ENCODE data around the gene PNPLA3.

PNPLA3 gene

DNA sequence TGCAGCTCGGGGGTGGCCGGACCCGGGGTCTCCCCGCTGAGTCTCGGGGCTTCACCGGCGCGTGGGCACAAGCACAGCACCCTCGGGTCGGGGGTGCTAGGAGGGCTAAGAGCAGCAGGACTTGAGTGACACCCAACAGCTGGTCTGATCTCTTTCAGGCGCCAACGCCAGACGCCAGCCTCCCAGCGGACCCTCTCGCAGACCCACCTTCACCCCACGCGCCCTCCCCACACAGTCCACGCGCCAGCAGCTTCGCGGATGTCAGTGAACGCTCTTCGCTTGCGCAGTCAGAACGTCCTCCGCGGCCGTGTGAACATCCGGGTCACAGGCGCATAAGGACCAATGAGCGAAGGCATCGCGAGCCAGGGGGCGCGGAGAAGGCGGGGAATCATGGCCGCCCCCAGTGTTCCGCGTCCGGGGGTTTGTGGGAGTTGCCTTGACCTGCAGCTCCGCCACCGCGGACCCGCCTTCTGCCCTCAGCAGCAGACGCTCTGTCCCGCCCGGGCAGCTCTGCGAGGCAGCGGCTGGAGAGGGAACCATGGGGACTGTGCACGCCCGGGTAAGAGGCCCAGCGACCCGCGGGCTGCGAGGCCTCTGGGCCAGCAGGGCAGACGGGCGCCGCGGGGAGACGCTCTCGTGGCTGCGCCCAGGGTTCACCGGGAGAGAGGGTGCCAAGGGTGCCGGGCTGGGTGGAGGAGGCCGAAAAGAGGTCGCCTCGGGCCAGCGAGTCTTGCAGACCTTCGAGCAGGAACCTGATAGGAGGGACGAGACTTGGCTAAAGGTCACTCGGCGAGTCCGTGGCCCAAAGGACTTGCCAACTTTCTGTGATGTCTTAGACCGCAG lies 31.7 kb downstream of the PNPLA3 start, which contains the start of gene SAMM50:
SAMM50 (plus strand) TSS at position 403 of the 843 bp plus-strand sequence; CDS start at position 539, 136 bp downstream.
- peaks cover 28% of the 10 kb centered on the region for H3K4me1 ChIP-seq (ENCODE audit: insufficient read depth, low read length)
- peak within 1 kb of the TSS; percentile 81 to 86 for H3K4me3 ChIP-seq (ENCODE audit: low read depth in 1 of 2, low read length in 2 of 2)
- H3K9ac ChIP-seq (ENCODE audit: low read length): peak within 1 kb of the TSS; percentile 50

DNA sequence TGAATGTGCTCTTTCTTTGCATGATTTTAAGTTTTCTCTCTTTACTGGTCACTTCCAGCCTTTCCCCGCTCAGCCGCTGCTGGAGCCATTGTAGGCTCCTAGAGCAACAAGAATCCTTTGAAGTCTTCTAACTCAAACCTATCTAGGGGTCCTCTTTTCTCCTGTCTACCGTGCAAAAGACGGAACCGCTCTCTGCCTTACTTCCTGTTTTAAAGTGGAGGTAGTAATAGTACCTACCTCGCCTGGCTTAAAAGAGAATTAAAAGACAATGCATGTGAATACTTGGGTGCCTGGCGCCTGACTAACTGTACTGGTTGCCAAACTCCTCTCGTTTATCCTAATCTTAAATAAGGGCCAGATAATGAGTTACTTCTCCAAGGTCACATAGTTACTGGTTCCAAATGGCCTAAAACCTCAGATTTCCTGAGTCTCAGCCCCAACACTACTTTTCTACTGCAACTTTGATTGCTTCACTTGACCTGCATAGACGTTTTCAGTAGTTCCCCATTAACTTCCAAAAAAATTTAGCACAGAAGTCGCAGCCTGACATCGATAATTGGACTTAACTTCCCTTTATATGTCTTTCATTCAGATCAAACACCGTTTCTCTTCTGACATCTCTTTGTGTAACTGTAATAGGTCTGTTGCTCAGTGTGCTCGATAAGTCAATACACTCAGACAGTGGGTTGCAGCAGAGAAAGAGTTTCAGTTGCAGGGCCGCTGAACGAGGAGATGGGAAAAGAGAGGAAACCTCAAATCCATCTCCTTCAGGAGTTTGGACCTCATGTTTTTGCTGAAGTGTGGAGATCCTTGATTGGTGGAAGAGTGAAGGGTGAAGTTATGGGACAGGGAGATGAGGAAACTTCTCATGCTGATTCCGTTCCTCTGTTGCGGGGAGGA lies 32.5 kb downstream of the PNPLA3 start:
- Histone ChIP-seq H3K27me3 (ENCODE audit: control insufficient read depth in 1 of 2, insufficient read depth in 2 of 2, low read length in 2 of 2) (no peaks in the 10 kb centered on the region), H3K36me3 (ENCODE audit: insufficient read depth, low read length) (no peaks in the 10 kb centered on the region), H3K9me3 (ENCODE audit: low read length) (no peaks in the 10 kb centered on the region), H3K27ac (ENCODE audit: low read depth, low read length) (peak overlapping the region; percentile 68), H3K4me3 (ENCODE audit: low read depth in 1 of 2, low read length in 2 of 2) (peak overlapping the region; percentile 81 to 86), H3K4me1 (ENCODE audit: insufficient read depth, low read length) (peaks cover 28% of the 10 kb centered on the region), H3K9ac (ENCODE audit: low read length) (peak overlapping the region; percentile 47)

More for the DNA sequence above, 31.7 kb downstream of the PNPLA3 start, which contains the start of gene SAMM50:
- Histone ChIP-seq H3K36me3 (ENCODE audit: insufficient read depth, low read length) (no peaks in the 10 kb centered on the region), H3K27ac (ENCODE audit: low read depth, low read length) (peak within 1 kb of the TSS; percentile 68), H3K9me3 (ENCODE audit: low read length) (no peaks in the 10 kb centered on the region), H3K27me3 (ENCODE audit: control insufficient read depth in 1 of 2, insufficient read depth in 2 of 2, low read length in 2 of 2) (no peaks in the 10 kb centered on the region)

DNA sequence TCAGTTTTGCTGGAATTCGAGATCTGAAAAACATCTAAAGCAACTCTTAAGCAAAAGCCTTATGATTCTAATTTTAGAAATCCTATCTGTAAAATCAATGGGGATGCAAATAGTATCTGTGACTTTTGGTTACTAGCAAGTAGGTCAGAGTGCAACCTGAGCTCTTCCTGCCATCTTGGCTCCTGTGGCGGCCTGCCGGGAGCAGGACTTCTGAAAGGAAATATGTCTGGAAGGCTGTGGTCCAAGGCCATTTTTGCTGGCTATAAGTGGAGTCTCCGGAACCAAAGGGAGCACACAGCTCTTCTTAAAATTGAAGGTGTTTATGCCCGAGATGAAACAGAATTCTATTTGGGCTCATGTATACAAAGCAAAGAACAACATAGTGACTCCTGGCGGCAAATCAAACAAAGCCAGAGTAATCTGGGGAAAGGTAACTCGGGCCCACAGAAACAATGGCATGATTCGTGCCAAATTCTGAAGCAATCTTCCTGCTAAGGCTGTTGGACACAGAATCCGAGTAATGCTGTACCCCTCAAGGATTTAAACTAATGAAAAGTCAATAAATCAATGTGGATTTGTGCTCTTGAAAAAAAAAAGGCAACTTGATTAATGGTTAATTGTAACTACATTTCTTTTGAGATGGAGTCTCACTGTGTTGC lies 33.3 kb downstream of the PNPLA3 start:
- Histone ChIP-seq H3K9ac (ENCODE audit: low read length) (no peak overlapping the region), H3K27ac (ENCODE audit: low read depth, low read length) (no peak overlapping the region), H3K27me3 (ENCODE audit: control insufficient read depth in 1 of 2, insufficient read depth in 2 of 2, low read length in 2 of 2) (no peaks in the 10 kb centered on the region), H3K4me1 (ENCODE audit: insufficient read depth, low read length) (peaks cover 28% of the 10 kb centered on the region), H3K4me3 (ENCODE audit: low read depth in 1 of 2, low read length in 2 of 2) (peak overlapping the region in 1 of 2 donors; percentile 86), H3K9me3 (ENCODE audit: low read length) (no peaks in the 10 kb centered on the region), H3K36me3 (ENCODE audit: insufficient read depth, low read length) (no peaks in the 10 kb centered on the region)

DNA sequence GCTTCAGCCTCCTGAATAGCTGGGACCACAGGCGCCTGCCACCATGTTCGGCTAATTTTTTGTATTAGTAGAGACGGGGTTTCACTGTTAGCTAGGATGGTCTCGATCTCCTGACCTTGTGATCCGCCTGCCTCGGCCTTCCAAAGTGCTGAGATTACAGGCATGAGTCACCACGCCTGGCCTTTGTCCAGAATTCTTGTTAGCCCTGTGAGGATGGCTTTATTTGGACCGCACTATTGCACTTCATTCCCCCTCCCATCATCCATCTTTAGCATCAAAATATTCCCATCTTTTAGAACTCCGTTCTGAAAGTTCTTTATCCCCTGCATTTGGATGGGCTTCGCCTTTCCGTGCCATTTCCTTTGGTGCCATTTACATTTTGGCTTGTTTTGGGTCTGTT lies 34.3 kb downstream of the PNPLA3 start:
- Histone ChIP-seq H3K36me3 (ENCODE audit: insufficient read depth, low read length) (no peaks in the 10 kb centered on the region), H3K4me3 (ENCODE audit: low read depth in 1 of 2, low read length in 2 of 2) (no peak overlapping the region), H3K27ac (ENCODE audit: low read depth, low read length) (no peak overlapping the region), H3K4me1 (ENCODE audit: insufficient read depth, low read length) (peaks cover 28% of the 10 kb centered on the region), H3K9me3 (ENCODE audit: low read length) (no peaks in the 10 kb centered on the region), H3K27me3 (ENCODE audit: control insufficient read depth in 1 of 2, insufficient read depth in 2 of 2, low read length in 2 of 2) (no peaks in the 10 kb centered on the region), H3K9ac (ENCODE audit: low read length) (no peak overlapping the region)

DNA sequence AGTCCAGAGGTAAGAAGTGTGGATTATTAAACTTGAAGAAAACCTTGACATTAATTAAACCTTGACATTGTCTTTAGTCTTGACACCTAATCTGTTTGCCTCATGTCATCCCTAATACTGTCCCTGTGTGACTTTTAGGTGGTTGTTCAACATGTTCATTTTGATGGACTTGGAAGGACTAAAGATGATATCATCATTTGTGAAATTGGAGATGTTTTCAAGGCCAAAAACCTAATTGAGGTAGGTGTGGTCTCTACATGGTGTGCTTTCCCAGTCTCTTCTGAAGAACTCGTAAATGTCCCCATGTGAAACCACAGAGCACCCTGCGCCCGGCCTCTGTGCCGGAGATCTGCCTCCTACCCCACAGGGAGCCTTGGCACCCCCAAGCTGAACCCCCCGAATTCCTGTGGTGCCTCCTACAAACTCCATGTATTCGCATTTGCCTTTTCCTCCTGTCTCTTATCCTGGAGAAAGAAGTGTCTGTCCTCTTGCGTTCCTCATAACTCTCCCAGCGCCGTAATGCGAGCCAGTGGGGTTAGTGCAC lies 40.8 kb downstream of the PNPLA3 start:
- Histone ChIP-seq H3K27me3 (ENCODE audit: control insufficient read depth in 1 of 2, insufficient read depth in 2 of 2, low read length in 2 of 2) (no peaks in the 10 kb centered on the region), H3K4me3 (ENCODE audit: low read depth in 1 of 2, low read length in 2 of 2) (no peak overlapping the region), H3K36me3 (ENCODE audit: insufficient read depth, low read length) (peaks cover 50% of the 10 kb centered on the region), H3K4me1 (ENCODE audit: insufficient read depth, low read length) (no peaks in the 10 kb centered on the region), H3K9ac (ENCODE audit: low read length) (no peak overlapping the region), H3K9me3 (ENCODE audit: low read length) (no peaks in the 10 kb centered on the region), H3K27ac (ENCODE audit: low read depth, low read length) (no peak overlapping the region)

DNA sequence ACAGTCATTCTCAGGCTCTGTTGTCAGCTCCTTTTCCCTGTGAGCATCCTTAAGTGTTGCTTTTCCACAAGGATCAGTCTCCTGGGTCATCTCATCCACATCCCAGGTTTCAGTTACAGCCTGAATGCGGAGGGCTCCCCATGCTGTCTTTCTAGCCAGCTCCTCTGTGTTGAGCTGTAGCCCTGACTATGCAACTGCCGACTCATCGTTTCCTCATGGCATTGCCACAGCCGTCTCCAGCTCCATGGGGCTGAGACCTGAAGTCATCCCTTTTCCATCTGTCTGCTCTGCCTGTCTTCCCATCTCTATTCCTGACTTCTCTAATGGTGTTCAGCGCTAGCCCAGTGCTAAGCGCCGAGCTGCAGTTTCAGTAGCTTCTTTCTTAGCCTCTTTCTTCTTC lies 43.5 kb downstream of the PNPLA3 start:
- peaks cover 59% of the 10 kb centered on the region for H3K36me3 ChIP-seq (ENCODE audit: insufficient read depth, low read length)

DNA sequence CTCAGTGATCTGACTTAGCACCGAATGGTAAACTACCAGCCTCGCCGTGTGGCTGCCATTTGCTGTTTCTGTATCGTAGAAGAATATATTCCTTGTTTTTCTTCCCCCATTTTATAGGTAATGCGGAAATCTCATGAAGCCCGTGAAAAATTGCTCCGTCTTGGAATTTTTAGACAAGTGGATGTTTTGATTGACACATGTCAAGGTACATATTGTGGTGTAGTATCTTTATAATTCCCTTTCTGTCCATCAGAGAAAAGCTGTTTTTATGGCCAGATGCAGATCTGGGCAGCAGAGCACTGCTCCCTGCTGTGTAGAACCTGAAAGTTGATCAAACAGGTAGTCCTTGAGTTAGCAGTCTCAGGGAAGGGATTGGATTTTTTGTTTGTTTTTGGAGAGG lies 45.0 kb downstream of the PNPLA3 start:
- Histone ChIP-seq H3K27me3 (ENCODE audit: control insufficient read depth in 1 of 2, insufficient read depth in 2 of 2, low read length in 2 of 2) (no peaks in the 10 kb centered on the region), H3K9me3 (ENCODE audit: low read length) (no peaks in the 10 kb centered on the region), H3K27ac (ENCODE audit: low read depth, low read length) (no peak overlapping the region), H3K4me3 (ENCODE audit: low read depth in 1 of 2, low read length in 2 of 2) (no peak overlapping the region), H3K9ac (ENCODE audit: low read length) (no peak overlapping the region), H3K36me3 (ENCODE audit: insufficient read depth, low read length) (peaks cover 69% of the 10 kb centered on the region), H3K4me1 (ENCODE audit: insufficient read depth, low read length) (no peaks in the 10 kb centered on the region)

More for the DNA sequence above, 43.5 kb downstream of the PNPLA3 start:
- Histone ChIP-seq H3K4me1 (ENCODE audit: insufficient read depth, low read length) (no peaks in the 10 kb centered on the region), H3K9me3 (ENCODE audit: low read length) (no peaks in the 10 kb centered on the region), H3K4me3 (ENCODE audit: low read depth in 1 of 2, low read length in 2 of 2) (no peak overlapping the region), H3K9ac (ENCODE audit: low read length) (no peak overlapping the region), H3K27ac (ENCODE audit: low read depth, low read length) (no peak overlapping the region), H3K27me3 (ENCODE audit: control insufficient read depth in 1 of 2, insufficient read depth in 2 of 2, low read length in 2 of 2) (no peaks in the 10 kb centered on the region)

DNA sequence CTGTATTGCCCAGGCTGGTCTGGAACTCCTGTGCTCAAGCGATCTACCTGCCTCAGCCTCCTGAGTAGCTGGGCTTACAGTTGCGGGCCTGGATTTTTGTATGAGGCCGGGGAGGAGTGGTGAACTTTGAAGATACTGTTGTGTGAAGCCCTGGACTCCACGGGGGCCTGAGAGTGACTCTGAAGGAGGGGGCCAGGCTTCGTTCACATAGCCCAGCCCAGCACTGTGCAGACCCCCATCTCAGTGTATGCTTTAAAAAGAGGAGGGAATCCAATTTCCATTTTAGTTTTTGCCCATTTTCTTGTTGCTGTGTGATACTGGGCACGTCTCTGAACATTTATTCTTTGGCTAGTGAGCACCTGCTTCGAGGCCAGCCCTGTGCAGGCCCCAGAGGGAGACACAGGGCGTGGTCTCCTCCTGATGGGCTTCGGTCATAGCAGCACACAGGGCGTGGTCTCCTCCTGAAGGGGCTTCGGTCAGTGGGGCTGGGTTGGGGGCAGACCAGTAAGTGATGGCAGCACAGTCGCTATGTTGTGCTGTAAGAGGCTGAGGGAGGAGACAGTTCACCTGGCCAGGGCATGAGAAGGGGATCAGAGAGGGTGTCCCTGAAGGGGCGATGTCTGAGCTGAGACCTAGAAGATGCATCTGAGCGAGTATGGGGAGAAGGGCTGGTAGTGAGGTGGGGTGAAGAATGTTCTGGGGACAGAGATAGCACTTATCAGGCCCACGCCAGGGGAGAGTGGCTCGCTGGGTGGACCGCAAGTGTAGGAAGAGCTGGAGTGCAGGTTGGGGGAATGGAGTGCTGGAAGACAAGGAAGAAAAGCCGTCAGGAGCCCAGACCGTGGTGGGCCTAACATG lies 45.6 kb downstream of the PNPLA3 start:
- Histone ChIP-seq H3K4me1 (ENCODE audit: insufficient read depth, low read length) (no peaks in the 10 kb centered on the region), H3K9me3 (ENCODE audit: low read length) (no peaks in the 10 kb centered on the region), H3K9ac (ENCODE audit: low read length) (no peak overlapping the region), H3K27me3 (ENCODE audit: control insufficient read depth in 1 of 2, insufficient read depth in 2 of 2, low read length in 2 of 2) (no peaks in the 10 kb centered on the region), H3K27ac (ENCODE audit: low read depth, low read length) (no peak overlapping the region), H3K4me3 (ENCODE audit: low read depth in 1 of 2, low read length in 2 of 2) (no peak overlapping the region), H3K36me3 (ENCODE audit: insufficient read depth, low read length) (peaks cover 71% of the 10 kb centered on the region)

DNA sequence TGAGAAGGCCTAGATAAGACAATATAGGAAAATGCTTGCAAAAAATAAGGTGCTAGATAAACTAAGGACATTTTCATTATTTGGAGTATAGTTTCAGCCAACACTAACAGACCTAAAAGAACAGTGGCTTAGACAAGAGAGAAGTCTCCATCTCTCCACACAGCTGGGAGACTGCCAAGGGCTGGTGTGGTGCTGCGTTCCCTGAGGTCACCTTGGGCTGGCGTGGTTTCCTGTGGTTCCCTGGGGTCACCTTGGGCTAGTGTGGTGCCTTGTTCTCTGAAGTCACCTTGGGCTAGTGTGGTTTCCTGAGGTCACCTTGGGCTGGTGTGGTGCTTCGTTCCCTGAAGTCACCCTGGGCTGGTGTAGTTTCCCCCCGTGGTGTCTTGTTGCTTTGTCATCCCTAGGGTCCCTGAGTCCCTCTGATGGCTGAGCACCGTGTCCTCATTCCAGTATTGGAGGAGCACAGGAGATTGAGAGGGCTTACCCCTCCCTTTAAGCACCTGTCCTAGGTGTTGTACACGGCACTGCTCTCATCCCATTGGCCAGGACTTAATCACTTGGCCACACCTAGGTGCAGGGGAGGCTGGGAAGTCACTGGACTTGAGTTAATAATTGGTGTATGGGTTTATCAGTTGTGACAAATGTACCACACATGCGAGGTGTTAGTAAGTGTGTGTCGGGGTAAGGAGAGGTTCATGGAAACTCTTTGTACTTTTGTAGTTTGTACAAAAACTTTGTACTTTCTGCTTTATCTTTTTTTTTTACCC lies 46.6 kb downstream of the PNPLA3 start:
- H3K9me3 ChIP-seq (ENCODE audit: low read length): no peaks in the 10 kb centered on the region
- H3K9ac ChIP-seq (ENCODE audit: low read length): no peak overlapping the region
- no peaks in the 10 kb centered on the region for H3K27me3 ChIP-seq (ENCODE audit: control insufficient read depth in 1 of 2, insufficient read depth in 2 of 2, low read length in 2 of 2)
- no peaks in the 10 kb centered on the region for H3K4me1 ChIP-seq (ENCODE audit: insufficient read depth, low read length)
- H3K27ac ChIP-seq (ENCODE audit: low read depth, low read length): no peak overlapping the region
- H3K36me3 ChIP-seq (ENCODE audit: insufficient read depth, low read length): peaks cover 68% of the 10 kb centered on the region
- H3K4me3 ChIP-seq (ENCODE audit: low read depth in 1 of 2, low read length in 2 of 2): no peak overlapping the region

DNA sequence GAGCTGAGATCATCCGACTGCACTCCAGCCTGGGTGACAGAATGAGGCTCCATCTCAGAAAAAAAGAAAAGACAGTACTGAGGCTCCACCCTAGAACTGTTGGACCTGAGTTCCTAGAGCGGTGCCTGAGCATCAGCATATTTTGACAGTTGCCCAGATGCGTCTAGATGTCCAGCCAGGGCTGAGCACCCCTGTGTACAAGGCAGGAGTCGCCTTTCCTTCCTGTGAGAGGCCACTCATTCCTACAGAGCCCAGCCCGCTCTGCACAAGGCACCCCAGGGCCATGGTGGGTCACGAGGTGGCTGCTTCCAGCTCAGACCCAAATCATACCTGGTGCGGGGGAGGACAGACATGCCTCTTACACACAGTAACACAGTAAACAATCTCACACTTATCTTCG lies 47.5 kb downstream of the PNPLA3 start:
- Histone ChIP-seq H3K4me3 (ENCODE audit: low read depth in 1 of 2, low read length in 2 of 2) (no peak overlapping the region), H3K27me3 (ENCODE audit: control insufficient read depth in 1 of 2, insufficient read depth in 2 of 2, low read length in 2 of 2) (no peaks in the 10 kb centered on the region), H3K4me1 (ENCODE audit: insufficient read depth, low read length) (no peaks in the 10 kb centered on the region), H3K9me3 (ENCODE audit: low read length) (no peaks in the 10 kb centered on the region), H3K36me3 (ENCODE audit: insufficient read depth, low read length) (peaks cover 65% of the 10 kb centered on the region), H3K9ac (ENCODE audit: low read length) (no peak overlapping the region), H3K27ac (ENCODE audit: low read depth, low read length) (no peak overlapping the region)
